GF-D8 (cell line): ENCODE data around the gene LBHD1.

Experiments used
- DNase-seq: peaks from one replicate; lab custom pipeline; 2025; lab: John Stamatoyannopoulos, UW

Gene LBHD1

DNA sequence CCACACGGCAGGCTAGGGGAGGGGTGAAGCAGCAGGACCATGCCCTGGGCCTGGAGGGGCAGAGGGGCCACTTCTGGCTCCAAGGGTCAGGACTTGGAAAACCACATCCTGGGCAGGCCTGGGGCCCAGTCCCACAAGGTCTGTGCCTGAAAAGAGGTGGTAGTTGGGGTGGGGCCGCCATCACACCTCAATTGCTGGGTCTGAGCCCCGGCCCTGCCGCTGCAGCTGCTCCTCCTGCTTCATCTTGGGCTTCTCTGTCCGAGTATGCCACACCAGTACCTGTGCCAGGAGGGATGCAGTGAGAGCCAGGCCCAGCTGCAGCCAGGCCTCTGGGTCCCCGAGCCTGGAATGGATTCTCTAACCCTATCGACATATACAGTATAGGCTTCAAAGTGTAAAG is 56.5 kb downstream of the LBHD1 start:
- no peak for DNase-seq

DNA sequence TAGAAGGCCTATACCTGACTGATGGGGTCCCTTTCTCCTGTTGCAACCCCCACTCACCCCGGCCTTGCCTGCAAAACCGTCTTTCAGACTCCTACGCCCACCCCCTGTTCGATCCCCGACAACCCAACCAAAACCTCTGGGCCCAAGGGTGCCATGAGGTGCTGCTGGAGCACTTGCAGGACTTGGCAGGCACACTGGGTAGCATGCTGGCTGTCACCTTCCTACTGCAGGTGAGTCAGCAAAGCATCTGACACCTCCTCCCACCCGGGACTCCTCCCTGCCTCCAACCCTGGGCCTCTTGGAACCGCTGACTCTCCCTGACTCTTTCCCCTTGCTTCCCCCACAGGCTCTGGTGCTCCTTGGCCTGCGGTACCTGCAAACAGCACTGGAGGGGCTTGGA is 57.8 kb downstream of the LBHD1 start:
- DNase-seq = no peak

GRCh38 chr11:62613291-62613778 is 58.7 kb downstream of the LBHD1 start:
- no peak for DNase-seq
